HCT116 (cell line): ENCODE measurements around the gene RRAS2. TPM values are rescaled to one million over a fixed set of nuclear protein-coding genes. Genes with fewer than 3 reads are reported as not detected.

Experiments
- ATAC-seq: fragments of 200-7000 bp; cut with Tn5 transposase; 2 replicates; pipeline ENCODE4 v1.9.1; 2020; ENCODE audit warnings: mild to moderate bottlenecking, moderate library complexity
- BruUV-seq: library from RNA; stranded (reverse); fragments of 400-500 nt; replicated peaks from 2 replicates; lab custom pipeline; 2021; lab: Mats Ljungman, UMichigan
- CTCF ChIA-PET: fragments of 300-600 bp; sonication (Branson Sonifier 250); formaldehyde crosslinking; loops from one replicate; lab custom pipeline; 2021; ENCODE audit warnings: antibody characterized with exemption; lab: Charles Lee
- POLR2A ChIA-PET: fragments of 300-600, 350-600 bp; sonication (Branson Sonifier 250); formaldehyde crosslinking; loops from one replicate; lab custom pipeline; 2021; ENCODE audit warnings: antibody characterized with exemption; lab: Charles Lee
- RAD21 ChIA-PET, 2 experiments: fragments of 300-600 bp; sonication (Branson Sonifier 250); formaldehyde crosslinking; loops; one replicate each; lab custom pipeline; 2023; ENCODE audit warnings: low total read pairs in 2 of 2; ENCODE audit not compliant: uncharacterized antibody in 2 of 2, unreplicated experiment in 2 of 2, low non-redundant PET in 1 of 2; lab: Charles Lee
- DNase-seq: peaks from one replicate; pipeline ENCODE4 v3.0.0-alpha.2; 2010; ENCODE audit warnings: low read depth, low spot score
- H2AFZ ChIP-seq: fragments of 200-600 bp; shearing (Covaris generic), sonication (generic); 2 replicates; pipeline ENCODE4 v1.6.1; 2017; ENCODE audit warnings: low read depth, mixed run types, mixed read lengths, antibody characterized with exemption, low read length; ENCODE audit not compliant: poor library complexity, severe bottlenecking
- H3K27ac ChIP-seq: 2 replicates; pipeline ENCODE4 v1.5.1; 2012; ENCODE audit warnings: low read depth, low read length
- H3K27me3 ChIP-seq: fragments of 200-600 bp; sonication (generic); 2 replicates; pipeline ENCODE4 v1.6.1; 2016; ENCODE audit warnings: mixed run types, low read length, mixed read lengths; ENCODE audit not compliant: insufficient read depth
- H3K36me3 ChIP-seq, 2 experiments: fragments of 200-500 bp in 1 of 2; fragments of 200-600 bp in 1 of 2; sonication (Bioruptor generic) in 1 of 2; sonication (generic) in 1 of 2; 2 replicates each; pipeline versions ENCODE4 v1.5.1 to v1.6.1; 2014 to 2016; ENCODE audit warnings: low read length in 2 of 2, inconsistent platforms in 1 of 2, mixed read lengths in 1 of 2, mixed run types in 1 of 2; ENCODE audit not compliant: insufficient read depth in 2 of 2, control insufficient read depth in 1 of 2
- H3K4me1 ChIP-seq, 2 experiments: fragments of 200-600 bp in 1 of 2; sonication (generic) in 1 of 2; 2 replicates each; pipeline versions ENCODE4 v1.5.1 to v1.6.1; 2012 to 2017; ENCODE audit warnings: low read length in 2 of 2, inconsistent platforms in 1 of 2, mild to moderate bottlenecking in 1 of 2, mixed read lengths in 1 of 2, mixed run types in 1 of 2, moderate library complexity in 1 of 2; ENCODE audit not compliant: insufficient read depth in 2 of 2, control insufficient read depth in 1 of 2
- H3K4me2 ChIP-seq: fragments of 200-600 bp; sonication (generic); 2 replicates; pipeline ENCODE4 v1.6.1; 2017; ENCODE audit warnings: mixed run types, low read length, mixed read lengths
- H3K4me3 ChIP-seq, 2 experiments: fragments of 200-600 bp in 1 of 2; sonication (generic) in 1 of 2; replicated peaks in 1 of 2; 2 replicates each; pipeline ENCODE4 v1.5.1; 2011 to 2016; ENCODE audit warnings: low read length in 2 of 2, control low read depth in 1 of 2, low read depth in 1 of 2, mild to moderate bottlenecking in 1 of 2, mixed read lengths in 1 of 2, mixed run types in 1 of 2
- H3K79me2 ChIP-seq: fragments of 200-600 bp; sonication (generic); 2 replicates; pipeline ENCODE4 v1.6.1; 2017; ENCODE audit warnings: mild to moderate bottlenecking, mixed run types, low read length, moderate library complexity, mixed read lengths; ENCODE audit not compliant: insufficient read depth
- H3K9ac ChIP-seq: fragments of 200-600 bp; sonication (generic); 2 replicates; pipeline ENCODE4 v1.6.1; 2016; ENCODE audit warnings: low read length, mixed read lengths
- H3K9me2 ChIP-seq: fragments of 200-600 bp; sonication (generic), shearing (Covaris generic); 2 replicates; pipeline ENCODE4 v1.6.1; 2017; ENCODE audit warnings: mixed run types, mild to moderate bottlenecking, moderate library complexity; ENCODE audit not compliant: insufficient read depth
- H3K9me3 ChIP-seq, 2 experiments: fragments of 200-500 bp in 1 of 2; fragments of 200-600 bp in 1 of 2; sonication (Bioruptor generic) in 1 of 2; sonication (generic) in 1 of 2; 2 replicates each; pipeline ENCODE4 v1.6.1; 2014 to 2017; ENCODE audit warnings: low read length in 2 of 2, mixed read lengths in 2 of 2, inconsistent platforms in 1 of 2, low read depth in 1 of 2, mild to moderate bottlenecking in 1 of 2, mixed run types in 1 of 2, moderate library complexity in 1 of 2; ENCODE audit not compliant: control insufficient read depth in 1 of 2, insufficient read depth in 1 of 2
- H4K20me1 ChIP-seq: fragments of 200-600 bp; sonication (generic), shearing (Covaris generic); 2 replicates; pipeline ENCODE4 v1.6.1; 2017; ENCODE audit warnings: mixed run types, mild to moderate bottlenecking, moderate library complexity; ENCODE audit not compliant: insufficient read depth
- CEBPB ChIP-seq: IDR thresholded peaks from 2 replicates; pipeline ENCODE4 v1.6.1; 2012; ENCODE audit warnings: low read depth
- ELF1 ChIP-seq: IDR thresholded peaks from 2 replicates; pipeline ENCODE4 v1.6.1; 2012; ENCODE audit warnings: low read depth, borderline replicate concordance
- EZH2 ChIP-seq: fragments of 200-600 bp; sonication (generic); IDR thresholded peaks from 2 replicates; pipeline ENCODE4 v1.6.1; 2017; ENCODE audit warnings: antibody characterized with exemption, mixed run types
- EZH2phosphoT487 ChIP-seq: fragments of 200-600 bp; IDR thresholded peaks from 2 replicates; pipeline ENCODE4 v1.6.1; 2018; ENCODE audit warnings: antibody characterized with exemption, borderline replicate concordance
- FOSL1 ChIP-seq: IDR thresholded peaks from 2 replicates; pipeline ENCODE4 v1.6.1; 2012; ENCODE audit warnings: low read depth
- POLR2A ChIP-seq: IDR thresholded peaks from 2 replicates; pipeline ENCODE4 v1.7.0; 2011; ENCODE audit warnings: borderline replicate concordance; ENCODE audit not compliant: insufficient read depth, insufficient read length; ENCODE audit errors: extremely low read depth
- SIN3A ChIP-seq: IDR thresholded peaks from 2 replicates; pipeline ENCODE4 v1.6.1; 2012; ENCODE audit warnings: low read depth
- SP1 ChIP-seq: IDR thresholded peaks from 2 replicates; pipeline ENCODE4 v1.6.1; 2012; ENCODE audit warnings: low read depth
- TCF7L2 ChIP-seq: IDR thresholded peaks from 2 replicates; pipeline ENCODE4 v1.7.0; 2011; ENCODE audit warnings: borderline replicate concordance, inconsistent platforms; ENCODE audit not compliant: insufficient read depth, insufficient read length; ENCODE audit errors: extremely low read depth
- intact Hi-C: fragments of 100-400 bp; cut with micrococcal nuclease; formaldehyde crosslinking; loops from 2 replicates; pipeline ENCODE4 v1.10.0; 2022
- total RNA-seq: library from RNA; stranded (reverse); gene quantifications from one replicate; pipeline ENCODE4 v1.2.1, GENCODE V29; 2021; ENCODE audit not compliant: unreplicated experiment
- TF ChIP-seq, protein P1 (sequence below): IDR thresholded peaks from 2 replicates; pipeline ENCODE4 v1.6.1; 2012; ENCODE audit warnings: low read depth
- TF ChIP-seq, protein P2 (sequence below), 3 experiments: fragments of 200-600 bp in 1 of 3; sonication (generic) in 1 of 3; IDR thresholded peaks in 2 of 3; conservative IDR thresholded peaks in 1 of 3; 2 replicates each; pipeline ENCODE4 v1.5.1; 2012 to 2017; ENCODE audit warnings: low read depth in 2 of 3, low read length in 2 of 3, antibody characterized with exemption in 1 of 3, borderline replicate concordance in 1 of 3, control low read depth in 1 of 3, mild to moderate bottlenecking in 1 of 3, mixed read lengths in 1 of 3, mixed run types in 1 of 3, moderate library complexity in 1 of 3; ENCODE audit not compliant: insufficient read depth in 1 of 3

The RRAS2 gene
- total RNA-seq, 1 experiment from 2014 or later: 54.5 TPM

DNA sequence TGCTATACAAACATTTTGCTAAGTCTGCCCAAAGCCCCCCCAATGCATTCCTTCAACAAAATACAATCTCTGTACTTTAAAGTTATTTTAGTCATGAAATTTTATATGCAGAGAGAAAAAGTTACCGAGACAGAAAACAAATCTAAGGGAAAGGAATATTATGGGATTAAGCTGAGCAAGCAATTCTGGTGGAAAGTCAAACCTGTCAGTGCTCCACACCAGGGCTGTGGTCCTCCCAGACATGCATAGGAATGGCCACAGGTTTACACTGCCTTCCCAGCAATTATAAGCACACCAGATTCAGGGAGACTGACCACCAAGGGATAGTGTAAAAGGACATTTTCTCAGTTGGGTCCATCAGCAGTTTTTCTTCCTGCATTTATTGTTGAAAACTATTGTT, 92.4 kb downstream of the RRAS2 start (continued):
- TF ChIP-seq, protein P1, sequence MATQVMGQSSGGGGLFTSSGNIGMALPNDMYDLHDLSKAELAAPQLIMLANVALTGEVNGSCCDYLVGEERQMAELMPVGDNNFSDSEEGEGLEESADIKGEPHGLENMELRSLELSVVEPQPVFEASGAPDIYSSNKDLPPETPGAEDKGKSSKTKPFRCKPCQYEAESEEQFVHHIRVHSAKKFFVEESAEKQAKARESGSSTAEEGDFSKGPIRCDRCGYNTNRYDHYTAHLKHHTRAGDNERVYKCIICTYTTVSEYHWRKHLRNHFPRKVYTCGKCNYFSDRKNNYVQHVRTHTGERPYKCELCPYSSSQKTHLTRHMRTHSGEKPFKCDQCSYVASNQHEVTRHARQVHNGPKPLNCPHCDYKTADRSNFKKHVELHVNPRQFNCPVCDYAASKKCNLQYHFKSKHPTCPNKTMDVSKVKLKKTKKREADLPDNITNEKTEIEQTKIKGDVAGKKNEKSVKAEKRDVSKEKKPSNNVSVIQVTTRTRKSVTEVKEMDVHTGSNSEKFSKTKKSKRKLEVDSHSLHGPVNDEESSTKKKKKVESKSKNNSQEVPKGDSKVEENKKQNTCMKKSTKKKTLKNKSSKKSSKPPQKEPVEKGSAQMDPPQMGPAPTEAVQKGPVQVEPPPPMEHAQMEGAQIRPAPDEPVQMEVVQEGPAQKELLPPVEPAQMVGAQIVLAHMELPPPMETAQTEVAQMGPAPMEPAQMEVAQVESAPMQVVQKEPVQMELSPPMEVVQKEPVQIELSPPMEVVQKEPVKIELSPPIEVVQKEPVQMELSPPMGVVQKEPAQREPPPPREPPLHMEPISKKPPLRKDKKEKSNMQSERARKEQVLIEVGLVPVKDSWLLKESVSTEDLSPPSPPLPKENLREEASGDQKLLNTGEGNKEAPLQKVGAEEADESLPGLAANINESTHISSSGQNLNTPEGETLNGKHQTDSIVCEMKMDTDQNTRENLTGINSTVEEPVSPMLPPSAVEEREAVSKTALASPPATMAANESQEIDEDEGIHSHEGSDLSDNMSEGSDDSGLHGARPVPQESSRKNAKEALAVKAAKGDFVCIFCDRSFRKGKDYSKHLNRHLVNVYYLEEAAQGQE: no peak
- TF ChIP-seq EZH2phosphoT487: no peak

DNA sequence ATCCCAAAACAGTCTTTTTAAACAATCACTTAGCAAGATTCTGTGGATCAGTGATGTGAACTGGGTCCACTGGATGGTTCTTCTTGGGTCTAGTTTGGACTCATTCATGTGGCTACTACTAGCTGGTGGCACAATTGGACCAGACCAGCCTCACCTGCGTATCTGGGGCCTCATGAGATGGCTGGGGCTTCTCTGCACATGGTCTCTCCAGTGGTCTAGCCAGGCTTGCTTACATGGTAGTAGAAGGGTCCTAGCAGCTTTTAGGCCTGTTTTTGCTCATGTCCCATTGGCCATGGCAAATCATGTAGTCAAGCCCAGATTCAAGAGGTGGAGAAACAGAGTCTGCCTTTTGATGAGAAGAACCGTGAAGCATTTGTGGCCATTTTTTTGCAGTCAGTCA, 94.0 kb downstream of the RRAS2 start:
- TF ChIP-seq SIN3A (no peak), ELF1 (no peak), TCF7L2 (no peak), EZH2 (no peak), CEBPB (no peak), FOSL1 (no peak), SP1 (no peak), POLR2A (no peak)
- TF ChIP-seq, protein P2, sequence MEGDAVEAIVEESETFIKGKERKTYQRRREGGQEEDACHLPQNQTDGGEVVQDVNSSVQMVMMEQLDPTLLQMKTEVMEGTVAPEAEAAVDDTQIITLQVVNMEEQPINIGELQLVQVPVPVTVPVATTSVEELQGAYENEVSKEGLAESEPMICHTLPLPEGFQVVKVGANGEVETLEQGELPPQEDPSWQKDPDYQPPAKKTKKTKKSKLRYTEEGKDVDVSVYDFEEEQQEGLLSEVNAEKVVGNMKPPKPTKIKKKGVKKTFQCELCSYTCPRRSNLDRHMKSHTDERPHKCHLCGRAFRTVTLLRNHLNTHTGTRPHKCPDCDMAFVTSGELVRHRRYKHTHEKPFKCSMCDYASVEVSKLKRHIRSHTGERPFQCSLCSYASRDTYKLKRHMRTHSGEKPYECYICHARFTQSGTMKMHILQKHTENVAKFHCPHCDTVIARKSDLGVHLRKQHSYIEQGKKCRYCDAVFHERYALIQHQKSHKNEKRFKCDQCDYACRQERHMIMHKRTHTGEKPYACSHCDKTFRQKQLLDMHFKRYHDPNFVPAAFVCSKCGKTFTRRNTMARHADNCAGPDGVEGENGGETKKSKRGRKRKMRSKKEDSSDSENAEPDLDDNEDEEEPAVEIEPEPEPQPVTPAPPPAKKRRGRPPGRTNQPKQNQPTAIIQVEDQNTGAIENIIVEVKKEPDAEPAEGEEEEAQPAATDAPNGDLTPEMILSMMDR (IDR thresholded peaks at IDR 0.05 in 2 of 3, conservative IDR thresholded peaks at IDR 0.05 in 1 of 3; ENCODE audit: borderline replicate concordance in 1 of 3, insufficient read depth in 1 of 3, low read depth in 2 of 3, low read length in 2 of 3): no peak
- TF ChIP-seq, protein P1: no peak
- H3K27me3 ChIP-seq: no peaks in the 10 kb centered on the region
- H3K9me3 ChIP-seq: no peaks in the 10 kb centered on the region
- ChIA-PET CTCF (no interaction called here), RAD21 (no interaction called here), POLR2A (no interaction called here)
- H3K9ac ChIP-seq: no peak overlapping the region
- H3K4me2 ChIP-seq: no peak overlapping the region
- H3K27ac ChIP-seq: no peak overlapping the region
- H2AFZ ChIP-seq: no peak overlapping the region
- H4K20me1 ChIP-seq: no peaks in the 10 kb centered on the region
- intact Hi-C loops: no loop called here
- H3K4me3 ChIP-seq: no peak overlapping the region
- ATAC-seq: no peak
- H3K79me2 ChIP-seq: no peaks in the 10 kb centered on the region
- no peak for DNase-seq
- H3K9me2 ChIP-seq: no peaks in the 10 kb centered on the region
- BruUV-seq: no TSS peak
- H3K4me1 ChIP-seq: no peaks in the 10 kb centered on the region
- no peaks in the 10 kb centered on the region for H3K36me3 ChIP-seq
